SK-N-SH (cell line): Measurements from ENCODE around the gene LGI4.

Source experiments
- CTCF ChIP-seq: fragments of 200-600 bp; sonication (generic); IDR thresholded peaks from 2 replicates; pipeline ENCODE4 v1.6.1; 2017; ENCODE audit warnings: antibody characterized with exemption, mild to moderate bottlenecking, moderate library complexity
- EP300 ChIP-seq, 2 experiments: IDR thresholded peaks; 2 replicates each; pipeline versions ENCODE4 v1.4.0 to v1.6.1; 2012; ENCODE audit warnings: borderline replicate concordance in 1 of 2, low read depth in 1 of 2, low read length in 1 of 2
- FOXM1 ChIP-seq: IDR thresholded peaks from 2 replicates; pipeline ENCODE4 v1.4.0; 2012; ENCODE audit warnings: low read depth, mild to moderate bottlenecking
- GABPA ChIP-seq: IDR thresholded peaks from 2 replicates; pipeline ENCODE4 v1.4.0; 2012; ENCODE audit warnings: low read depth, mild to moderate bottlenecking
- IRF3 ChIP-seq: fragments of 150-350 bp; IDR thresholded peaks from 2 replicates; pipeline ENCODE4 v1.6.1; 2016; ENCODE audit warnings: mild to moderate bottlenecking, low read depth, low read length
- NFIC ChIP-seq: IDR thresholded peaks from 2 replicates; pipeline ENCODE4 v1.4.0; 2012; ENCODE audit warnings: borderline replicate concordance
- POLR2AphosphoS5 ChIP-seq: IDR thresholded peaks from 2 replicates; pipeline ENCODE4 v1.6.1; 2012; ENCODE audit warnings: low read depth, low read length
- RAD21 ChIP-seq: IDR thresholded peaks from 2 replicates; pipeline ENCODE4 v1.6.1; 2012; ENCODE audit warnings: mild to moderate bottlenecking, low read length
- RCOR1 ChIP-seq: fragments of 150-350 bp; IDR thresholded peaks from 2 replicates; pipeline ENCODE4 v1.6.1; 2017; ENCODE audit warnings: antibody characterized with exemption, low read length
- RXRA ChIP-seq: IDR thresholded peaks from 2 replicates; pipeline ENCODE4 v1.4.0; 2012; ENCODE audit warnings: low read depth, mild to moderate bottlenecking, borderline replicate concordance
- SMC3 ChIP-seq: IDR thresholded peaks from 2 replicates; pipeline ENCODE4 v1.6.1; 2012; ENCODE audit warnings: low read depth, low read length, improper control_type of control experiment
- TCF12 ChIP-seq: IDR thresholded peaks from 2 replicates; pipeline ENCODE4 v1.4.0; 2012
- ZBTB33 ChIP-seq: IDR thresholded peaks from 2 replicates; pipeline ENCODE4 v1.4.0; 2012; ENCODE audit warnings: low read depth, borderline replicate concordance

- no peak for TF ChIP-seq CTCF
- no peak for TF ChIP-seq NFIC
- TF ChIP-seq GABPA, result no peak
- TF ChIP-seq SMC3, result no peak
- no peak for TF ChIP-seq TCF12
- TF ChIP-seq IRF3, result no peak
- no peak for TF ChIP-seq EP300 (IDR thresholded peaks at IDR 0.05; ENCODE audit: borderline replicate concordance in 1 of 2, low read depth in 1 of 2, low read length in 1 of 2)
- TF ChIP-seq ZBTB33, result no peak
- no peak for TF ChIP-seq RCOR1
- no peak for TF ChIP-seq POLR2AphosphoS5
- TF ChIP-seq FOXM1, result no peak
- TF ChIP-seq RXRA, result no peak
- no peak for TF ChIP-seq RAD21
Observed at GRCh38 chr19:35099155-35099896, 35.5 kb downstream of the LGI4 start.
